ELF-1 (cell line): ENCODE measurements around the gene FAAP20.

Experiments
- DNase-seq: peaks from one replicate; pipeline ENCODE4 v3.0.0-alpha.2; 2016; ENCODE audit warnings: low read depth, low spot score

The FAAP20 gene

DNA sequence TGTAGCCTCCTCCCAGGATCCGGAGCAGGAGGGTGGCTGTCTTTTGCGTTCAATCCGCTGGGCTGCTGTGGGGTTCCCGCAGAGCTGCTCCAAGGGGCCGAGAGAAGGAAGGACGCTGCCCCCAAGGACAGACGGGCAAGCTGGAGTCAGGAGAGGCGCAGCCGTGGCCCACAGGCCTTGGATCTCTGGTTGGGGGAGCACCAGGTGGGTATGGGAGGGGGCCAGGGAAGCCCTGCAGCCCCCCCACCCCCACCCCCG is 17.6 kb upstream of the FAAP20 start:
- no peak for DNase-seq

DNA sequence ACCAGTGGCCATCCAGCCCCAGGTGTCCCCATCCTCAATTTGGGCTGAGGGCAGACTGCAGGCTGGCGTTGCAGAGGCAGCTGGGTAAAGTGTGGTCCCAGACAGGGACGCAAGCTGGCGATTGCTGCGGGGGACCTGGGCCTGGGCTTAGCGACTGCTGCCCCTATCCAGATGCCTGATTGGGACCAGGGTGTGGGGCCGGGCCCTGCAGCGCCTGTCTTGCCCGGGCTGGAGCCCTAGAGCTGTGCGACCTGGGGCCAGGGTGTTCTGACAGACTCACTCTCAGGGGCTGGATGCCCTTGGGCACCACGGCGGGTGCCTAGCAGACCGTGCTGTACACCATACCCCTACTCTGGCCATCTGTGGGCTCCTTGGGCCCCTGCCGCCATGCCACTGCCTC is 16.2 kb upstream of the FAAP20 start:
- peak; percentile 16 for DNase-seq

DNA sequence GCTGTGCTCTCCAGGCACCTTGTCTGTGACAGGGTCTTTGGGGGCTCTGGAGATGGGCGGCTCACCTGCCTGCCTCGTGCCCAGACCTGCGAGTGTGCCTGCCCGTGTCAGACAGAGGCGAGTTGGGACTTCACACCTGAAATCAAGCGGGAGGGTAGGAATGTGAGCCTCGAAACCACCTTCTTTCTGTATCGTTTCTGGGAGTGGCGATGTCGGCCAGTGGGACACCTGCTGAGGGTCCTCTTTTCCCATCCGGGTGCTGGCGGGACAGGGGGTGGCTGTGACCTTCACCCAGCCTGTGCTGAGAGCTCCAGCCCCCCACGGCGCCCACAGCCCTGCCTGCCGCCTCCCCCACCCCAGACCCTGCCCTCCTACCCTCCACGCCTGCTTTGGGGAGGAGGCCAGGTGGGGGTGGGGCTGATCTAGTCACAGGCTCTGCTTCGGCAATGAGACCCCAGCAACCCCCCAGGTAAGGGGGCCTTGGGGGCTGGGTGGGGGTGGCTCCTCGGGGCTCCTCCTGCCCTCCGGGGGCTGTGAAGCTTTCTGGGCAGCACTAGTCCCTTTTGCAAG is 15.6 kb upstream of the FAAP20 start:
- peak; percentile 9 for DNase-seq

DNA sequence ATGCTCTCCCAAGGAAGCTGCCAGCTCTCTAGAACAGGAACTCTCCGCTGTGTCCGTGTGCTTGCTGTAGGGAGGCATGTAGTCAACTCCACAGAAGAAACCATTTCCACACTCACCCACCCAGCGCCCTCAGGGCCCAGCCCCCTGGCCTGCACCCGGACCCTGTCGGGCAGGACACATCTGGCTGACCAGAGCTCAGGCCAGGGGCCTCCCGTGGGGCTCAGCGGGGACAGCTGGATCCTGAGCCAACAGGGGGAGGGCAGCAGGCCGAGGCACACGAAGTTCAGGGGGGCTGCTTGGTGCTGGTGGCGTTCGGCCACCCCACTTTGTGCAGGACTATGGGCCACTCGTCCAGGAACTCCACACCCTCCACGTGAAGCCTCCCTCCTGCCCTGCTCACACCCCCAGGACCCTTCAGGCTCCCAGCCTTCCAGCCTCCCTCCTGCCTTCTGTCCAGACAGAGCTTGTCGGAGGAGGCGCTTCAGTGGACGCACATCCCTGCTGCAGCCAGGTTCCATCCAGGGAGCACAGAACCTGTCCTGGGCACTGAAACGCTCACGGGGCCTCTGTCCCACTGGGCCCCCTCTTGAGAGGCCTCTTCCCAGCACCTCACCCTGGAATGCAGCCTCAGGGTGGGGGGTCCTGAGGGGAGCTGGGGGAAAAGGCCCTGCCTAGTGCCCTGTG is 15.0 kb upstream of the FAAP20 start:
- peak; percentile 10 for DNase-seq

DNA sequence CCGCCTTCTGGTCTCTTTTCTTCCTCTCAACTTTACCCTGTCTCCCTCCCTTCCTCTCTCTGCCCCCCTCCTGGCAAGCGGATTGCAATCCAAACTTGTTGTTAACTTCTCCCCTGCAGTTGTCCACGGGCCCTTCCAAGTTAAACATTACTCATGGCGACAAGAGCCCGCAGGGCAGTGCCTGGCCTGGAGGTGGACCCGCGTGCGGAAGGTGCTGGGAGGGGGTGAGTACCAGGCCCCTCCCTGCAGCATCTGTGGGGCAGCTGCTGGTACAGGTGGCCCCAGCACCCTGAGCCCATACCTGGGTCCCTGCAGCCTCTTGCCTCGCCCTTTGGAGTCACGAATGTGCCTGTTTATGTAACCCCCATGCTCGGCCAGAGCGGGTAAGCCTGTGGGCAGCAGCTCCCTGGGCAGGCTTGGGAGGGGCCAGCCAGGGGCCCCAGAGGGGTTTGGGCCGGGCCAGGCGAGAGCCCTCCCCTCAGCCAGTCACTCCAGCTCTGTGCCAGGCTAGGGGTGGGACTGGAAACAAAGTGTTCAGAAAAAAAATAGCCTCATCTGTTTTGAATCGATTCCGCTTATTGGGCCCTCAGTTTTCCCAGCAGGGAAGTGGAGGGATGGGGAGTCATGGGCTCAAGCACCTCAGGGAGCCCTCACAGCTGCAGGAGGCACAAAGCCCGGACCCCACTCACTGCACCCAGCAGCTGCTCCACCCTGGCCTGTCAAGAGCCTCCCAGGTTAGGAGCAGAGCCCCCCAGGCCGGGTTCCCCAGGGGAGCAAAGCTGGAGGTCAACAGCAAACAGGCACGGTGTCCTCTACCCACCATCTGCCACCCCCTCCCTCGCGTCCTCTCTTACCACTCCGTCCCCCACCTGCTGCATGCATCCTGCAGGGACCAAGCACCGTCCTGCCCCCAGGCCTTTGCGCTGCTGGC is 14.0 kb upstream of the FAAP20 start:
- peak; percentile 14 for DNase-seq

DNA sequence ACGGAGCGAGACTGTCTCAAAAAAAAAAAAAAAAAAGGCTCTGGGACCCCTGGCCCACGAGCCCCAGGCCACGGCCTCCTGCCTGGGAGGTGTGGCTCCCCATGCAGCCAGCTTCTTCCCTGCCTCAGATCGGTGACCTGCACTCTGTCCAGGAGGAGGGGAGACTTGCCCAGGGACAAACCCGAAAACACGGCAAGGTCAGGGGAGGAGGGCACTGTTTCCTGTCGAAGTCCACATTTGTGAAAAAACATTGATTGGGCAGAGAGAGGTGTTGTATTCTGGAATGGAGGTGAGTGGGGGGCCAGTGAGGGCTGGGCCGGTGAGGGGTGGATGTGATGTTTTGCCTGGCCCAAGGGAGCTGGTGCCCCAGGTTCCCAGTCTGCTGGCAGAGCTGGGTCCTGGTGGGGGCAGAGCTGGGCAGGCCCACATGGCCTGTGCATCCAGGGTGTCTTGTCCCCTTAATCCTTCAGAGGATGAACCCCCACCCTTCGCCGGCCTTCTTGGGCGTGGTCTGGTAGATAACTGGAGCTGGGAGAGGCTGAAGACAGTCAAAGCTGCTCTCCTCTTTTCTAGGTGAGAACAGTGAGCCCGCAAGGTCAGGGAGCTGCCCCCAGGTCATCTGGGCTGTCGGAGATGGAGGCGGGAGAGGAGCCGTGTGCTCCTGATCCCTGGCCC is 12.4 kb upstream of the FAAP20 start:
- DNase-seq, result peak; percentile 7

DNA sequence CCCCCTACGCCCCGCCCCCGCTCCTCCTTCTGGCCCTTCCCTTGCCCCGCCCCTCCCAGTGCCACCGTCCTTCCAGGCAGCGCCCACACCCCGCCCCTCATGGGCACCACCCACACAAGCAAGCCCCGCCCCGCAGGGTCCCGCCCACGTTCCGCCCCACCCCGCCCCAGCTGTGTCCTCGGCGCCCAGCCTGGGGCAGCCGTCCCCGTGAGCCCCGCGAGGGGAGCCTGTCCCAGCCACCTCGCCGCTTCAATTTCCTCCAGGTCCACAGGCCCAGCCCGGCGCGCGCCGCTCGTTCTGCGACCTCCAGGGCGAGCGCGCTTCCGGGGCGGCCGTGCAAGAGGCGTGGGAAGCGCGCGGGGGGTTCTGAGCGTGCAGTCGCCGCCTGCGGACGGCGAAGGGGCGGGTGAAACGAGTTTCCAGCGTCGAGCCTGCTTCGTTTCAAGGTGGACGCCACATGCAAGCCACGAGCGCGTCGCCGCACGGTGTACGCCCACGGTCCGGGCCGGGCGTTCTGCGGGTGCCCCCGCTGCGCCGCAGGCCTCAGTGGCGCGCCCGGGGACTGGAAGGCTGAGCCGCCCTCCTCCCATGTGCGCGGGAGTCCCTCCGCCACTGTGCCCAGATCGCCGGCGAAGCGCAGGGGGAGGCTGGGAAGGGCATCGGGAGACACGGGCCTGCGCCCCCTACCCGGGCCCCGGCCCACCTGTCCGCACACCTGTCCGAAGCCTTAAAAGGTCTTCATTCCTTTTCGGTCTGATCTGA is 10.8 kb upstream of the FAAP20 start:
- peak; percentile 76 for DNase-seq

DNA sequence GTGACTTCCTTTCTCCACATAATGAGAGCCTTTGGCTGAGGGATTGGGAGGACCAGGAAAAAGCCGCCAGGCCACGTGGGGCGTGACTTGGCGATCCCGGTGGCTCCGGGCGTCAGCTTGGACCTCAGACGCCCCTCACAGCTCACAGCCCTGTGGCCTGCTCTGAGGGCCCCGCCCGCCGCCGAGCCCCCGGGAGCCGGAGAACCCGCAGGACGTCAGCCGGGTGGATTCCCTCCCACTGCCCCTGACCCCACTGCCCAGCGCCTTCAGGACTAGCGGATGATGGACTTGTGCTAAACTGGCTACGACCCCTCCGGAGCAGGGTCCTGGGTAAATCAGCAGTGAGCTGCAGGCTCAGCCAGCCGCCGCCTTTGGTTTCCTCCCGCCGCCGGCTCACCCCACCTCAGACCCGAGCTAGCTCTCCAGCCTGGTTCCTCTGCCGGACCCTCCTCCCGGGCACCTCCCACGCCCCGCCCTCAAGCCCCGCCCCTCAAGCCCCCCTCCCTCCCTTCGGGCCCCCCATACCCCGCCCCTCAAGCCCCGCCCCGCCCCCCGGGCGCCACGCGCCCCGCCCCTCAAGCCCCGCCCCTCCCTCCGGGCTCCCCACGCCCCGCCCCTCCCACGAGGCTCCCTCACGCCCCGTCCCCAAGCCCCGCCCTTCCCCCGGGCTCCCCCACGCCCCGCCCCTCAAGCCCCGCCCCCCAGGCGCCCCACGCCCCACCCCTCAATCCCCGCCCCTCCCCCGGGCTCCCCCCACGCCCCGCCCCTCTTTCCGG is 10.0 kb upstream of the FAAP20 start:
- peak; percentile 86 for DNase-seq

DNA sequence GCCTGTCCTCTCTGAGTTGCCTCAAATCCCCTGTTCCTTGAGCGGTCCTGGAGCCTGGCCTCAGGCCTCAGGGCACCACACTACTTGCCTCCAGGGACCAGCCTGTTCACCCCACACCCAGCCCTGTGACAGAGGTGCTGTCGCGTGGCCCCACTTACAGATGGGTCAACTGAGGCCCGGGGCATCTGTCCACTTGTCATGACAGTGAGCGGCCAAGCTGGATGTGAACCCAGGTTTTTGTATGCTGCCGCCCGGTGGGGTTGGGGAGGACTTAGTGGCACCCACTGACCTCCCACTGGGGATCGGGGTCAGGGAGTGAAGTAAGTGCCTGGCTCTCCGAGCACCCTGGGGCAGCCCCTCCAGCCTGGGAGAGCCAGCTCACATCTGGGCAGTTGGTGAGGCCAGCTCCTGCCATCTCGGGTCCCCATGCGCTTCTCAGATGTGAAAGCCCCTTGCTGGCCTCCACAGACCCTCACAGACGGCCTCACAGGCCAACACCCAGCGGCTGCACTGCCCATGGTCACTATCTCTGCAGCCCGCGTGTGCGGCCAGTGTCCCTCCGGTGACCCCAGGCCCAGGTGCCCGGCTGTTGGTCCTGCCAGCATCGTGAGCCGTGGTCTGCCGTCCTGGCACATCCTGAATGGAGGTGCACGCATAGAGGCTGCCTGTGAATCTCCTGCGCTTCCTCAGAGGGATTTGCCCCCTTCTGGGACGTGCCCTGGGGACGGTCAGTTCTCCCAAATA is 9.3 kb upstream of the FAAP20 start:
- no peak for DNase-seq

DNA sequence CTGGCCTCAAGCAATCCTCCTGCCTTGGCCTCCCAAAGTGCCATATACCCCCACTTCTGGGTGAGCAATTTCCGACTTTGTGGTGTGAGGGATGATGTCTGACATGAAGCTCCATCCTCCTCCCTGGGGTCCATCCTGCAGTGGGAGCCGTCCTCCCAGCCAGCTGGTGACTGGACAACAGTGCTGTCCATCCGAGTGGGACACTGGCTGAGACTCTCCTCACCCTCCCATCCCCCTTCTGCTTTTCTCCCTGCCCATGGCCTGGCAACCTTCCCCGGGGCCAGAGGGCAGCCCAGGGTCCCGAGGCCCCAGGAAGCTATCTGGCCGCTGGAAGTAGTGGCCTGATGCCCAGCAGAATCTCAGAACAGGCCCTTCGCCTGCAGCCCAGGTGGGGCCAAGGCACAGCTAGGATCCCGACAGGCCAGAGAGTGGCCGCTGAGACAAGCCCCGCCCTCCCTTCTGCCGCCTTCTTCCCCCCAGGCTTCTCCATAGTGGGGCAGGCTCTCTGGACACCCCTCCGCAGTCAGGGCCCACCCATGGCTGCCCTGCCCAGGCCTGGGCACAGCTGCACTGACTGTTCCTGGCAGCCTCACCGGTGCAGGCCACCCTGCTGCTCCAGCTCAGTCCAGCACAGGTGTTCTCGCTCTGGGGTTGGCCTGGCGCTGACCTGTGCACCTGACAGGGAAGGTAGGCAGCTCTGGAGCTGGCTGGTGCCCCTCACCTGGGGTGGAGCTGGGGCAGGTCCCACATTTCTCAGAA is 8.4 kb upstream of the FAAP20 start:
- DNase-seq, result no peak

DNA sequence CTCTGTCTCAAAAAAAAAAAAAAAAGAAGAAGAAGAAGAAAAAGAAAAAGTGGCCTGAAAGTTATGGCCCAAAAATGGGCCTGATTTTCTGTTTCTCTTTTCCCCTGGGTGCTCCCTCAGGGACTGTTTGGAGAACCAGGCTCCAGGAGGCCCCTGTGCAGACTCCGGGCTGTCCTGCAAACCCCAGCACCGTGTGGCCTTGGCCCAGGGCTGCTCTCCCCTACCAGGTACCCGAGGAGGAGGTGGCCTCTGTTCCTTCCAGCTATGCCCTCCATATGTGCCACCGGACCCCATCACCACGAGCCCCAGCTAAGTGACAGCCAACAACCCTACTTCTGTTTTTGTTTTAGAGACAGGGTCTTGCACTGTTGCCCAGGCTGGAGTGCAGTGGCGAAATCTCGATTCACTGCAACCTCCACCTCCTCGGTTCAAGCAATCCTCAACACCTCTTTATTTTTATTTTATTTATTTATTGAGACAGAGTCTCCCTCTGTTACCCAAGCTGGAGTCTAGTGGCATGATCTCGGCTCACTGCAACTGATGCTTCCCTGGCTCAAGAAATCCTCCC is 7.5 kb upstream of the FAAP20 start:
- DNase-seq, result no peak

DNA sequence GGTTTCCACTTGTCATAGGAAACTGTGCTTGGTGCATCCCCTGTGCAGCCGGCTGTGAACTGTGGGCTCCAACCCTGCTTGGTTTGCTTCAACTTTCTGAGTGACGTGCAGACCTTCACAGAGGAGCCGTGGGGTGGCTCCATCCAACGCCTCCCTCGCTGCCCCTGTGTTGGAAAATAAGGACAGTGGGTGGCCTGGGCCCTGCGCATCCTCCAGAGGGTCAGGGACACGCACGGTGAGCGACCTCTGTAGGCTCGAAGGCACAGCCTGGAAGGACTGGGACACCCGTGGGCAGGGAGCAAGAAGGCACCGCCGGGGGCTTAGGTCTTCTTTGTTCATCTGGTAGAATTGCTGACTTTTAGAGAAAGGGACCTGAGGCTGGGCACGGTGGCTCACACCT is 6.5 kb upstream of the FAAP20 start:
- DNase-seq, result no peak

DNA sequence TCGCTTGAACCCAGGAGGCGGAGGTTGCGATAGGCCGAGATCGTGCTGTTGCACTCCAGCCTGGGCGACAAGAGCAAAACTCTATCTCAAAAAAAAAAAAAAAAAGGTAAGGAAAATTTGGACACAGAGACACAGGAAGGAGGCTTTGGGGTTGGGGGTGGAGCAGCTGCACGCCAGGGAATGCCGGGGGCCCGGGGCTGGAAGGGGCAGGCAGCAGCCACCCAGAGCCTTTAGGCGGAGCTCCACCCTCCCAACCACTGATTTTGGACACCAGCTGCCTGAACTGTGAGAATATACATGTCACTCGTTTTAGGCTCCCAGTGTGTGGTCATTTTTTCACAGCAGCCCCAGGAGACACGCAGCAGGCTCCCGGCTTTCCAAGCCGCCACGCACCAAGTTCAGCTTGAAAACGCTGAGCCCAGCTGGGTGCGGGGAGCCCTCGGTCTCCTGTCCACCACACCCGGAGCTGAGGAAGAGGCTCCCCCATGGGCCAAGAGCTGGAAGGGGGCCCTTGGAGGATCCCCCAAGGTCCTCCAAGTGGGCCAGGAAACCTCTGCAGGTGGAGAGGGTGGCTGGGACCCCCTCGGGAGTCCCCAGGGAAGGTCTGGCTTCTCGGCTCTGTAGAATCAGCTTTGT is 5.9 kb upstream of the FAAP20 start:
- no peak for DNase-seq

DNA sequence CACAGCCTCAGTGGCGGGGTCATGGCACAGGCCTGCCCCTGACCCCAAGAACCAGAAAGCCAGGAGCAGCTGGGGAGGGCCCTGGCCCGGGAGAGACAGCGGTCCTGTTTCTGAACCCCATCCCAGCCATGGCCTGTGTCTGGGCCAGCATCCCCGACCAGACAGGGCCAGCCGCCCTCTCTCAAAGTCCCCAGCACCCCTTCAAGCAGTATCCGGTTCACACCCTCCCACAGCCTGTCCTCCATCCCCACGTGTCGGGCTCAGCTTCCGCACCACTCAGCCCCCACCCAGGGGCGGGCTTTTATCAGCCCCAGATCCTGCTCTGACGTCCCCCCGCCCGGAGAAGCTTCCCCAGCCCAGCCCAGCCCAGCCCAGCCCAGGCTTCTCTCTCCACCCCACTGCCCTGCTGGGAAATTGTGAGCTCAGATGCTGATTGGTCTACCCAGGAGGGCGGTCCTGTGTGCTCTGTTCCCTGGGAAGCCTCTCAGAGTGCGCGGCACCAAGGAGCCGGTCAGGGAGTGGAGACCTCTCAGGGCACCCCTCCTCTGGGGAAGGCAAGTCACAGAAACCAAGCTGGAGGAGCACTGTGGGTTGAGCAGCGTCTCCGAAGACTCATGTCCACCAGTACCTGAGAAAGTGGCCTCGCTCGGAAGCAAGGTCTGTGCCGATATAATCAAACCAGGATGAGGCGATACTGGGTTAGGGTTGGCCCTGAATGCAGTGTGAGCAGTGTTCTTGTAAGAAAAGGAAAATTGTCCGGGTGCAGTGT is 4.7 kb upstream of the FAAP20 start:
- peak; percentile 88 for DNase-seq

DNA sequence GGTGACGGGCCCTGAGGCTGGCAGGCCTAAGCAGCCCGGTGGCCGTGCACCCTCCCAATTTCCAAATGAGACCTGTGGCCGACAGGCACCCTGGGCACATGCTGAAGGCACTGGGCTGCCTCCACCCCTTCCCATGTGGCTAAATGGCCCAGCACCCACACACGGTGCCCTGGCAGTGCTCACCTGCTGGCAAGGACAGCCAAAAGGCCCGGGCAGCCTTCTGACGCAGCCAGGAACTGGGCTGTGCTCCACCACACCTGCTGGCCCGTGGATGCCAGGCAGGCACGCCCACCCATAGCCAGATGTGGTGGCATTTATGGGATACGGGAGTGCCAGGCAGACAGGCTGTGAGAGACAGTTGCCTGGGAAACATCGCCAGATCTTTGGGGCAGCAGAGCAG is 4.0 kb upstream of the FAAP20 start:
- no peak for DNase-seq

DNA sequence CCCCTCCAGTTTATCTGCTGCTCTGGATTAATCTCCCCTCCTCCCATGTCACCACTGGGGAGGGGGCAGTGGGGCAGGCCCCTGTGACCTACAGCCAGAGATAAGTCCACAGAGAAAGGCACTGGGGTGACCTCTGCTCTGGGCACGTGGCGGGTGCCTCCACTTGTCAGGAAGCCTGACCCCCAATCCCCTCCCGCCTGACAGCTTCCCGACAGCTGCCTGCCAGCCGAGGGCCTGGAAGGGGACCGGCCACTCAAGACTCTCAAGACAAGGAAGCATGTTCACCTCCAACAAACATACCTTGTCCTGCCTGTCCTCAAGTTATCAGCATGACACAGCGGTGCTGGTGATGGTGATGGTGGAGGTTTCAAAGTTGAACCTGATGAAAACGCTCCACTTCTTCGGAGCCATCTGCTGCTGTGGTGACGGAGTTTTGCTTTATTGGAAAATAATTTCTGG is 3.2 kb upstream of the FAAP20 start:
- no peak for DNase-seq

DNA sequence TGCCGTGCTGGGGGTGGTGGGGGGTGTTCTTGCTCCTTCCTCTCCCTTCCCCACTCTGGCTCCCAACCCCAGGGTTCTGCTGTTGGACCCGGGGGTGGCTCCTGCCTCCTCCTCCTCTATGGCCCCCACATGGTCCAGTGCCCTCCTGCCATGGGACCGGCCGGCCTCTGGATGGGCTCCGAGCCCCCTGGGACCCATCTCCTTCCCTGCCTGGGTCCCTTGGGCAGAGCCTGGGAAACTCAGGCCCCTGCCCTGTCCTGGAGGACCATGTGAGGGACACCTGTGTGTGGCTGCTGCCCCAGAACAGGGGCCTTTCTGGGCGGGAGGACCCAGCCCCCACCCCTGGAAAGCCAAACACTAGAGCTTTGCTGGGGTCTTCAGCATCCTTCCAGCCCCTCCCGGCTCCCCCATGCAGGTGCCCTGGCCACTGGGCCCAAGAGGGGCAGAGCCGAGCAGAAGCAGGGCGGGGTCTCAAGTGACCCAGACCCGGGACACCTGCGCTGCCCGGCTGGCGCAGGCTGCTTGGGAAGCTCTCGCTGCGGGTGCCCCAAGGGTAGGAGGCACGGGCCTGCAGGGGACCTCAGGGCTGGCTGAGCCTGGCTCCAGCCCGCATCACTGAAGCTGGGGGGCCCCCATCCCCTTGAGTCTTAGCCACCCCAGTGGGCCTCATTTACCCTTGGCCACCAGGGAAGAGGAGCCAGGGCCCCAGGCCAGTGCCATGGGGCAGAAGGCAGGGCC is 2.5 kb upstream of the FAAP20 start:
- DNase-seq, result no peak
